Mucosa of rectum (tissue), 2 donors: Measurements from ENCODE around the gene SPATA46.
"Not testable (repeated sequence)": the region's sequence is repeated elsewhere in the genome, so short reads cannot be mapped to it uniquely, and the experiment has no call there.

Experiments used
- H3K27ac ChIP-seq, 2 donors: one replicate each; pipeline ENCODE4 v1.7.0; 2013; ENCODE audit warnings: inconsistent platforms in 2 of 2, low read depth in 2 of 2, low read length in 2 of 2
- H3K27me3 ChIP-seq, 2 donors: one replicate each; pipeline ENCODE4 v1.7.0; 2013; ENCODE audit warnings: low read length in 2 of 2; ENCODE audit not compliant: control insufficient read depth in 2 of 2, insufficient read depth in 2 of 2
- H3K36me3 ChIP-seq, 2 donors: one replicate each; pipeline ENCODE4 v1.7.0; 2013; ENCODE audit warnings: low read length in 2 of 2; ENCODE audit not compliant: control insufficient read depth in 2 of 2, insufficient read depth in 2 of 2
- H3K4me1 ChIP-seq, 2 donors: one replicate each; pipeline ENCODE4 v1.7.0; 2013; ENCODE audit warnings: low read length in 2 of 2, mild to moderate bottlenecking in 1 of 2; ENCODE audit not compliant: control insufficient read depth in 2 of 2, insufficient read depth in 2 of 2
- H3K4me3 ChIP-seq, 2 donors: one replicate each; pipeline ENCODE4 v1.7.0; 2013; ENCODE audit warnings: low read length in 2 of 2
- H3K9ac ChIP-seq, 2 donors: one replicate each; pipeline ENCODE4 v1.7.0; 2013; ENCODE audit warnings: low read length in 2 of 2, low read depth in 1 of 2, mild to moderate bottlenecking in 1 of 2
- H3K9me3 ChIP-seq, 2 donors: one replicate each; pipeline ENCODE4 v1.7.0; 2013; ENCODE audit warnings: low read length in 2 of 2; ENCODE audit not compliant: control insufficient read depth in 2 of 2
- donor health status: healthy.
- donor health status: Normal muscosa, but diverticular disease.

The SPATA46 gene

GRCh38 chr1:162359523-162360236 is 17.0 kb downstream of the SPATA46 start:
- H3K27ac ChIP-seq = peak overlapping the region; percentile 62 to 68
- peaks cover 7 to 23% of the 10 kb centered on the region in 2 donors for H3K4me1 ChIP-seq
- no peak overlapping the region for H3K4me3 ChIP-seq
- no peaks in the 10 kb centered on the region for H3K9me3 ChIP-seq
- no peaks in the 10 kb centered on the region for H3K27me3 ChIP-seq
- H3K9ac ChIP-seq = peak overlapping the region in 1 of 2 donors; percentile 39
- H3K36me3 ChIP-seq = peaks cover 0 to 7% of the 10 kb centered on the region in 2 donors

DNA sequence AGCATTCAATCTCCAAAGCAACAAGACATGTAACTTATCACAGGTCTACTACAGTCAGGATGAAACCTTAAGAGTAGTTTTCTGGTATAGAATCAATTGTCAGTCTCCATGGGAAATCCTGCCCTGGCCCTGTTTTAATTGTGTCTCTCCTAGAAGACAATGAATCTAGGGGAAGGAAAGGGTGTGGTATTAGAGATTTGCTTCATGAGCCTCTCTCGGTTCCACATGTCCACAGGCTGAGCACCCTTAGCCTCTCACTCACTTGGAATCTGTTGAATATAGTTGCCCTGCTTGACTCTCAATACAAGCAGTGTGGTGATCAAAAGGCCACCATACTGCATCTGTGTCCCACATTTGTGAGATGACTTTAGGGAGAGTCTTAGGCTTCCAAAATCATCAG is 17.7 kb downstream of the SPATA46 start:
- Histone ChIP-seq H3K36me3 (peaks cover 0 to 7% of the 10 kb centered on the region in 2 donors), H3K27me3 (no peaks in the 10 kb centered on the region), H3K27ac (peak overlapping the region in 1 of 2 donors; percentile 68), H3K9me3 (no peaks in the 10 kb centered on the region), H3K4me3 (no peak overlapping the region), H3K9ac (no peak overlapping the region), H3K4me1 (peaks cover 7 to 23% of the 10 kb centered on the region in 2 donors)

GRCh38 chr1:162357681-162358266 is 18.9 kb downstream of the SPATA46 start:
- Histone ChIP-seq H3K36me3 (peaks cover 0 to 7% of the 10 kb centered on the region in 2 donors), H3K27ac (no peak overlapping the region), H3K27me3 (no peaks in the 10 kb centered on the region), H3K9ac (no peak overlapping the region), H3K4me1 (peaks cover 9 to 17% of the 10 kb centered on the region in 2 donors), H3K4me3 (no peak overlapping the region), H3K9me3 (no peaks in the 10 kb centered on the region)

DNA sequence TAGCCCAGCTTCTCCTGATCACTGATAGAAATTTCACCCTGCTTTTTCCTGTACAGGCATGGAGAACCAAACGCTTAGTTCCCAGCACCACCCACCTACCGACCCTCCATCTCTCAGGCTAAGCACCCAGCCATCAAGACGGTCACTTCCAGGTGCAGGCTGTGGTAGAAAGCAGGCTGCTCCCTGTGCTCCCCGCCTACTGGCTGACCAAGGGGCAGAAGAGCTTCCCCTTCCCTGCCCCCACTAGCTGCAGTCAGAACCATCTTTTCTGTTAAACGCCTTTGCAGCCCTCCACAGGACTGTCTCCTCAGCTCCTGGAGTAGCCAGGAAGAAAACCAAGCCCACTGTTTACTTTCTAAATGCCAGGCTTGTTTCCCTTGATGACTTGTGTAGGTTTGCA is 23.0 kb downstream of the SPATA46 start:
- no peaks in the 10 kb centered on the region for H3K9me3 ChIP-seq
- no peaks in the 10 kb centered on the region for H3K27me3 ChIP-seq
- H3K27ac ChIP-seq = no peak overlapping the region
- H3K4me3 ChIP-seq = no peak overlapping the region
- H3K9ac ChIP-seq = no peak overlapping the region
- H3K36me3 ChIP-seq = peaks cover 0 to 7% of the 10 kb centered on the region in 2 donors
- peaks cover 13 to 17% of the 10 kb centered on the region in 2 donors for H3K4me1 ChIP-seq

- Histone ChIP-seq H3K4me1 (peaks cover 13 to 16% of the 10 kb centered on the region in 2 donors), H3K9me3 (no peaks in the 10 kb centered on the region), H3K27ac (no peak overlapping the region), H3K36me3 (peaks cover 0 to 7% of the 10 kb centered on the region in 2 donors), H3K4me3 (no peak overlapping the region), H3K9ac (no peak overlapping the region), H3K27me3 (no peaks in the 10 kb centered on the region)
Measured at GRCh38 chr1:162353078-162353477, 23.6 kb downstream of the SPATA46 start.

DNA sequence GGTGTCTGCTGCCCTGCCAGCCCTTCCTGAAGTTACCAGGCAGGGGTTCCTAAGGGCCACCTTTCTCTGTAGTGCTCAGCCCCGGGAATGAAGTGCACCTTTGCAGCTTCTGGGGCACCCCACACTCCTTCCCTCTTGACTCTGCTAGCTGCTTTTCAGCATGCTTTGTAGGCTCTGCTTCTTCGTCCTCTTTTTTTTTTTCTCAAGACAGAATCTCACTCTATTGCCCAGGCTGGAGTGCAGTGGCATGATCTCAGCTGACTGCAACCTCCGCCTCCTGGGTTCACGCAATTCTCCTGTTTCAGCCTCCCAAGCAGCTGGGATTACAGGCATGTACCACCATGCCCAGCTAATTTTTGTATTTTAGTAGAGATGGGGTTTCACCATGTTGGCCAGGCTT is 24.8 kb downstream of the SPATA46 start:
- not testable (repeated sequence) for H3K4me3 ChIP-seq, H3K27ac ChIP-seq, H3K27me3 ChIP-seq, H3K9ac ChIP-seq, H3K36me3 ChIP-seq, H3K9me3 ChIP-seq
- peaks cover 13% of the 10 kb centered on the region in 2 donors for H3K4me1 ChIP-seq

DNA sequence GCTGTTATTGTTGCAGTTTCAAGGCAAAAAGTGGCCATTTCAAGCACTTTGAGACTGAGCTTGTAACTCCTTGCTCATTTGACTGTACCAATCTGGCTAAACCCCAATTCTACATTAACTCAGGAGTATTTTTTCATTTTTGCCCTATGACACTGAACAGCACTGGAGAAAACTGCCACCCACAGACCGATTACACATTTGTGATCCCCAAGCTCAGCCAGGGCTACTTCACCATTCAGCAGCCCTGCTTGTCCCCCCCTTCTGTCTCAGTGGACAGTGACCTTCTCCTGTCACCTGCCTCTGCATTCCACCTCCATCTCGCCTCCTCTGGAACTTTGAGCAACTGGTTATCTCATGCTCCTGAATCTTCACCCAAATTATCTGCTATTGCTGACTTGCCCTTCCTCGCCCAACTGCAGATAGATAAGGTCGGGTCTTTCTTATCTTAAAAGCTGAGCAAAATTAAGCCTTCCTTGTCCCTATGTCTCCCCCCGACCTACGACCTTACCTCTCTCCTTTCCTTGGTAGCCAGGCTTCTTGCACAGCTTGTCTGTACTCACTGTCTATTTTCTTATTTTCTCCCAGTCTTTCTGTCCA is 25.3 kb downstream of the SPATA46 start:
- Histone ChIP-seq H3K4me1 (peaks cover 13% of the 10 kb centered on the region in 2 donors), H3K4me3 (no peak overlapping the region), H3K9me3 (no peaks in the 10 kb centered on the region), H3K27ac (no peak overlapping the region), H3K27me3 (no peaks in the 10 kb centered on the region), H3K9ac (no peak overlapping the region), H3K36me3 (peaks cover 0 to 7% of the 10 kb centered on the region in 2 donors)

- no peak overlapping the region for H3K9ac ChIP-seq
- H3K27me3 ChIP-seq = no peaks in the 10 kb centered on the region
- H3K27ac ChIP-seq = peak overlapping the region; percentile 66 to 78
- peaks cover 13% of the 10 kb centered on the region in 2 donors for H3K4me1 ChIP-seq
- peak overlapping the region in 1 of 2 donors; percentile 9 for H3K4me3 ChIP-seq
- peaks cover 0 to under 1% of the 10 kb centered on the region in 2 donors for H3K36me3 ChIP-seq
- H3K9me3 ChIP-seq = no peaks in the 10 kb centered on the region
Measured at GRCh38 chr1:162349635-162350330, 26.9 kb downstream of the SPATA46 start.

DNA sequence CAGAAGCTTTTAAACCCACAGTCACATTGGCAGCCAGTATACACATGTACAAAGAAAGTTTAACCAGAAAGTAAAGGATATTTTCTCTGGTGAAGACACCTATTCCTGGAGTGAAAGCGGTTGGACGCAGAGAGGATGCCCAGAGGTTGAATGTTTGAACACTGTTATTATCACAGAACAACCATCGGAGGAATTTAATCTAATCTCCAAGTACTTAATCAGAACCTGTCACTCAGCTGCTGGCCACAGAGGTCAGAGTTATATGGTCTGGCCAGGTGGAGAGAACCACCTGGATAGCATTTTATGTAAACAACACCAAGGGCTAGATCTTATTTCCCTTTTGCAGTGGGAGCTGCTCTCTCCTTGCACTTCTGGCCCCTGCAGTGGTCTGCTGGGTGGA is 29.4 kb downstream of the SPATA46 start:
- Histone ChIP-seq H3K36me3 (no peaks in the 10 kb centered on the region), H3K9ac (no peak overlapping the region), H3K9me3 (no peaks in the 10 kb centered on the region), H3K27me3 (no peaks in the 10 kb centered on the region), H3K27ac (no peak overlapping the region), H3K4me3 (no peak overlapping the region), H3K4me1 (peaks cover 11 to 13% of the 10 kb centered on the region in 2 donors)

GRCh38 chr1:162343470-162343869 is 33.2 kb downstream of the SPATA46 start:
- Histone ChIP-seq H3K27me3 (no peaks in the 10 kb centered on the region), H3K27ac (no peak overlapping the region), H3K9me3 (no peaks in the 10 kb centered on the region), H3K4me3 (no peak overlapping the region), H3K36me3 (no peaks in the 10 kb centered on the region), H3K4me1 (no peaks in the 10 kb centered on the region), H3K9ac (no peak overlapping the region)
